ENCODE data around the gene IRX5.

The IRX5 gene

DNA sequence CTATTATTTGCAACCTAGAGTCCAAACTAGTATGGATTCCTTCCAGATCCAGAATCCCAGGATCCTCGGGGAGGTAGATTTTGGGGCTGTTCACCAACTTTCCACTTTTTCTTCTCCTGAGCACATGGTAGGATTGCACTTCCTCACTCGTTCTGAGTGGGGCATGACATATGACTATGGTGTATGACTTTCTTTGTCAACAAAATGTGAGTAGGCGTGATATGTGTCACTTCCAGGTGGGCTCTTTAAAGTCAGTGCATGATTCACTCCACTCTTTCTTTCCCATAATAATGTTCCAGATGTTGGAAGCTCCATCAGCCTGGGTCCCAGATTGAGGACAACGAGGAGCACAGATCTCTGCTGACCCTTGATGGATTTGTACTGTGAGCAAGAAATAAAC, 21.5 kb downstream of the IRX5 start:
- no peak for DNase-seq (ENCODE audit: low read depth)

DNA sequence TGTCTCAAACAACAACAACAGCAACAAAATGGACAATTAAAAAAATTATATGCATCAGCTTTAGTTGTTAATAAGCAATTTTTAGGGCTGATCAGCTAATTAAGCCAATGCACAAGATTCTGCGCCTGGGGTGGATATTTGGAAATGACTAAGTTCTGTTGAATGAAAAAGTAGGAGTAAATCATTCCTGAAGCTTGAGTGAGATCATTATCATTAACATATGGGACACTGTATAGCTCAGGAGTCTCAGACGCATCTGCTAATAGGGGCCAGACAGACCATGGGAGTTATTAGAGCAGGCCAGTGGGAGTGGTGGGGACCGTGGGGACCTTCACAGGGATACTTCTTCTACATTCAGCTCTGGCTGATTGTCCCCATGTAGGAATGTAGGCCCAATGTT, 22.8 kb downstream of the IRX5 start:
- no peak for DNase-seq (ENCODE audit: low read depth)

DNA sequence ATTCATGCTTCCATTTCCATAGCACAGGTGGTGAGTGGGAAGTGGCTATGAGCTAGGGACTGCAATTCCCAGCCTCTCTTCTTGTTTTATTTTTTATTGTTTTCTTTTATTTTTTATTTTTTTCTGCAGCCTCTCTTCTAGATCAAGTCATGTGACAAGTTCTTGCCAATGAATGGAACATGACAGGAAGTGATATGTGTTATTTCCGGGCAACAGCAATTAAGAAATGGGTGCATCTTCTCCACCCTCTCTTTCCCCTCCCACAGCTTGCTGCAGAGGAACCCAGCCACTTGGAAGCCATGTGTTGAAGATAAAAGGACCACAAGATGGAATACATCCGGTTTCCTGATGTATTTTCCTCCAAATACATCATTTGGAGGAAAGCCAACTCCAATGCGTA, 23.6 kb downstream of the IRX5 start:
- no peak for DNase-seq (ENCODE audit: low read depth)

DNA sequence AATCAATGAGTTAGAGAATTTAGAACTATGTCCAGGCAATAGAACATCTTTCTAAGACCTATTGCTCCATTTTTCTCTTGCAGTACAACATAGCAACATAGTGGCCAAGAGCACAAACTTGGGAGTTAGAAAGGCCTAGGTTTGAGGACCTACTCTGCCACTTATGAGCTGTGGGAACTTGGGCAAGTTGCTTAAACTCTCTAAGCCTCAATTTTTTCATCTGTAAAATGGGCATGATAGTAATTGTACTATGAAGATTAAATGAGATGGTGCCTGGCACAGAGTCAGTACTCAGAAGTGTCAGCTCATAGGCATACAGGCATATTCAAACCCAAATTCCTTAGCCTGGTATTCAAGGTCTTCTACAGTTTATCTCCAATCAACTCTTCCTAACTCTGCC, 25.1 kb downstream of the IRX5 start:
- DNase-seq (ENCODE audit: low read depth): no peak

DNA sequence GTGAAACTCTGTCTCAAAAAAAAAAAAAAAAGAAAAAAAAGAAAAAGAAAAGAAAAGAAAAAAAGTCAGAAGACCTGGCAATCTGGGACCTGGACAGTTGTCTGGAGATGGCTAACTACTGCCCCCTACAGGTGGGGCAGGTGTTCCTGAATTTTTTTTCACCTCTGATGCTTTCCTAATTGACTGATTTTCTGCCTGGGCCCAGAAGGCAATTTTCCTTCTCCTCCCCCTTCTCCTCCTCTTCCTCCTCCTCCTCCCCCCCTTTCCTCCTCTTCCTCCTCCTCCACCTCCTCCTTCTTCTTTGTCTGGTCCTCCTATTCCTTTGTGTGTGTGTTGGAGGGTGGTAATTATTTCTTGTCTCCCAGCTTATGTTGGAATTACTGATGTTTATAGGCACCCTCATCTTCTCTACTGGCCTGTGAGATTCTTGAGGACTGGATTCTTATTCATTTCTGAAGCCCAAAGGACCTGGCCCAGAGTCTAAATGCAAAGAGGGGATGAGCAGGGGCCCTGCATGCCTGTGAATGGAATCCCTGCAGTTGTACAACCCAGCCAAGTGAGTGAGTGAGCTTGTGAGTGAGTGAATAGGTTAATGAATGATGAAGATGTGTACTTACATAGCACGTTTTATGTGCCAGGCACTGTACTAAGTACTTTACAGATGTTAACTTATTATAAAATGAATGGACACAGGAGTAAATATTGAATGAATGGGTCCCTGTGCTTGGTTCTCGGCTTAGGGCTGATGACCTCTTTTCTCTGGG, 26.9 kb downstream of the IRX5 start:
- no peak for DNase-seq (ENCODE audit: low read depth)

DNA sequence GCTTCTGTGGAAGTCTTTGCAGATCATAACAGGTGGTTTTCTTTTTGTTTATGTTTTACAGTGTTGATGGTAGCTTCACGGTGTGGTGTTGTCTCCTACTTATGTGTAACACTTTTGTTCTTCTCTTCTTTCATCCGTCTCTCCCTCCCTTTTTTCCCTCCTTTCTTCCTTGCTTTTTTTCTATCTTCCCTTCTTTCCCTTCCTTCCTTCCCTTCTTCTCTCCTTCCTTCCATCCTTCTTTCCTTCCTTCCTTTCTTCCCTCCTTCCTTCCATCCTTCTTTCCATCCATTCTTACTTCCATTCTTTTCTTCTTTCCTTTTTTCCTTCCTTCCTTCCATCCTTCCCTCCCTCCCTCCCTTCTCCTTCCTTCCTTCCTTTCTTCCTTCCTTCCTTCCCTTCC, 31.4 kb downstream of the IRX5 start:
- DNase-seq (ENCODE audit: low read depth): no peak

DNA sequence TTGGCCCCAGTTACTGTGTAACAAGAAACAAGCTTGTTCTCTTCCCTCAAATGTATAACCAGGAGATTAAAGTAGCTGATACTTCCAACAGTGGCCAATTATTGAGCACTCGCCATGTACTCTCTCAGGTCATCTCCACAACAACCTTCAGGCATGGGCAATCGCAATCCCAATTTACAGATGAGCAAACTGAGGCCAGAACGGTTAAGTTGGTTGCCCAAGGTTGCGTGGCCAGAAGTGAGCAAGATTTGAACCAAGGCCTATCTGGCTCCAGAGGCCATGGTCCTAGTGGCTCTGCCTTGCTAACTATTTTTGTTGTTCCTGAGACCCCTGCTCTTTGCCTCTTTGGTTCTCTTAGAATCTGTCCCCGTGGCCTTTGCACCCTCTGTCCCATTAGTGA, 33.6 kb downstream of the IRX5 start:
- no peak for DNase-seq (ENCODE audit: low read depth)

DNA sequence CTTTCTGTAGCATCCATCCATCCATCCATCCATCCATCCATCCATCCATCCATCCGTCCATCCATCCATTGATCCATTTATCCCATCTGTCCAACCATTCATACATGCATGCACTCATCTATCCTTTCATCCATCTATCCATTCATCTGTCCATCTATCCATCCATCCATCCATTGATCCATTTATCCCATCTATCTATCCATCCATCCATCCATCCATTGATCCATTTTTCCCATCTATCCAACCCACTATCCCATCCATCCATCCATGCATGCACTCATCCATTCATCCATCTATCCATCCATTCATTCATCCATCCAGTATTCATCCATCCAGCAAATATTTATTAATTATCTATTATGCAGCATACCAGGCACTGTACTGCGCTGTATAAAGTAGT, 34.8 kb downstream of the IRX5 start:
- no peak for DNase-seq (ENCODE audit: low read depth)

DNA sequence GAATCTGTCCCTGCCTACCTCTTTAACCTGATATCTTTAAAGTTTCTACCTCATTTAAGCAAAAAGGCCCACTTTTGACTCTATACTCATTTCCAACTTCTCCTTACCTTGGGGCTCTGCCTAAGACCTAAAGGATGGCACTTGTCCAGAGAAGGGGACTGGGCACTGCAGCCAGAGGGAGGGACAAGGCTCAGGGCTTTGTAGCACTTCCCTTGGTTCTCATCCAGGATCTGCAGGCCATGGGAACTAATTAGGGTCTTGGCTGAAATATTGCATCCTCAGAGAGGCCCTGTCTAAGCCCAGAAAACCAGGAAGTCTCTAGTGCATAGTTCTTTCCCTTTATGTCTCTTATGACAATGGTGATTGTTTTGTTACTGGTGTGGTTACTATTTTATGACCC, 37.3 kb downstream of the IRX5 start:
- DNase-seq (ENCODE audit: low read depth): no peak

DNA sequence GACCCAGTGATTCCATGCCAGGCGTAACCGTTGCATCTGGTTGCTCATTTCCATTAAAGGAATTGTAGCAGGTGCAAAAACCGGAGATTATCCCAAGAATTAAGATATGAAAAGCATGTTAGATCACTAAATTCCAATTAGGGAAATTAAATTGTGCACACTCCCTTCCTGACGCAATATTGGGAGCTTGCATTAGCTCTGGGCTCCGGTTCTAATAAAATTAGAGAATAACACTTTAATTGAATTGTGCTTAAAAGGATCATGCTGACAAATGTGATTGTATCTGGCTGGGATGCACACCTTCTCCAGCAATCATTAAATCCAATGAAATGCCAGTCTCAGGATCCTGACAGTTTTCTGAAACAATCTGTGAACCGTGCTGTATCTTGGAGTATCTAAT, 38.1 kb downstream of the IRX5 start:
- no peak for DNase-seq (ENCODE audit: low read depth)

DNA sequence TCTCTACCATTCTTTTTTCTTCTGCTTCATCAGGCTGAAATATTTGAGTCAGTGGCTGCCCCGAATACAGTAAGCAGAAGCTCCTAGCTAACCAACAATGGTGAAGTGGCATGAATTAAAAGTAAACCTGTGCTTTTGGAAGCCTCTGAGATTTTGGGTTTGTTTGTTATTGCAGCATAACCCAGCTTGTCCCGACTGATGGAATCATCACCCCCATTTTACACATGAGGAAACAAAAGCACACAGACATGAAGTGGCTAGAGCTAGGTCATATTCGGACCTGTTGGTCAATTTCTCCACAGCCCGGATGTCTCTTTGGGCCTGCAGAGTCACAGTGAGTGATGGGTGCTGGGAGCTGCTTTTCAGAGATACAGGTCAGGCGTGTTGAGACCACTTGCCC, 39.4 kb downstream of the IRX5 start:
- no peak for DNase-seq (ENCODE audit: low read depth)

DNA sequence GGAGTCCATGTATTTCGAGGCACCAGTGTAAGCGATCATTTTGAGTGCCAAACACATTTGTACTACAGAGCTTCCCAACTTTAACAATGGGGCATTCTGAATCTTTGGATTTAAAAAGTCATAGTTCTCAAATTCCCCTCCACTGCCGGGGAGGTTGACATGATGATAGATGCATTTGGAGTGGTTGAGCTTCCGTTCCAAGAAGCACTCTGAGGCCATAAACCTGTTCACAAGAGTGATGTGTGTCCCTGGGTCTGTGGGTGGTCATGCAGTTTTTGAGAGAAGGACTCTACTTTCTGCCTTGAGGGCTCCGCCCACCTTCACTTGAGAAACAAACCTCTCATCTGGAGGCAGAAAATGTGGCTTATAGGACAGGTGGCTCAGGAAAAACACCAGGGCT, 43.7 kb downstream of the IRX5 start:
- no peak for DNase-seq (ENCODE audit: low read depth)

DNA sequence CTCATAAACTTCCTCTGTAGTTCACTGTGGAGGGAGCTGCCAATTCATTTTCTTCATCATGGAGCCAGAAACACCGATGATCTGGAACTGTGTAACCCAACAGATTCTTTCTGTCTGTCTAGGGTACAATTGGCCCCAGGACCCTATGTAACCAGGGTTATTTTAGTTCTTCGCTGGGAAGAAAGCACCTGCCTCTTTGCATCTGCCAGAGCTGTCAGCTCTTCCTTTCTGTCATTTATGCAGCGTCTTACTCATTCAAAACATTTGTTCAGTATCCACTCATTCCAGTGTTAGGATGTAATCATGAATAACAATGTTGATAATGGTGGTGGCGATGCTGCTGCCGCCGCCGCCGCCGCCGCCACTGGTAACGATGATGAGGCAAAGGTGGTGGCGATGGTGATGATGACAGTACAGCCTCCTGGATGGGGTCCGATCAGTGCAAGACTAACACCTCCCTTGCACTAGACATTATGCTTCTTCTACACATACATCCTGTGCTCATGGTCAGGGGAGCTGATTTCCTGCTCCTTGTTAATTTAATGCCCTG, 46.1 kb downstream of the IRX5 start:
- no peak for DNase-seq (ENCODE audit: low read depth)

DNA sequence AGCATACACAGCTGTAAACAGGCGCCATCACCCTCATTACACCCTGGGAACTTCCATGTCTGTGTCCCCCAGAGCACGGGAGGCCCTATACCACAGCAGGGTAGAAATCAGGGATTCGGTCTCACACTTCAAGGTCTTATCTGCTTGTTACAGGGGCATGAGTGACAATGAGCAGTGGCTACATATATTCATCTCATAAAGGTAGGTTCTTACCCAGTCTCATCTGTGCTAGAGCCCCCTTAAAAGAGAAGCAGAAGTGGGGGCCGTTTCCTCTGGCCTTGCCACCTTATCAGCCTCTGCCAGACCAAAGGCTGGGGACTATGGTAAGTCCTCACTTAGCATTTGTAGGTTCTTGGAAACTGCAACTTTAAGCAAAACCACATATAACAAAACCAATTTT, 46.5 kb downstream of the IRX5 start:
- DNase-seq (ENCODE audit: low read depth): no peak

DNA sequence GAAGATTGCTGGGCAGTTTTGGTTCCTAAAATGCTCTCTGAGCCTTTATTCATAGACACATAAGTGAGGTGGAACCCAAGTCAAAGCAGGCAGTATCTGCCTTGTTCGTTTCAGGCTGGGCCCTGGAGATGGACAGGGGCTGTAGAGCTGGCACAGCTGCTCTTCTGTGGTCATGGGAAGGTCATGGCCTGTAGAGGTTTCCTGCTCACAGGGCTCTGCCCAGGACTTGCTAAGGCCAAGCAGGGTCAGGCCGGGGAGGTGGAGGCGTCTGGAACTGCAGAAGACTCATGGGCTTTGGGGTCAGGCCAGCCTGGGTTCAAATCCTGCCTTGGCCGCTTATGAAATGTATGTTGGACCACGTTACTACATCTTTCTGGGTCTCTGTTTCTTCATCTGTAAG, 50.2 kb downstream of the IRX5 start:
- no peak for DNase-seq (ENCODE audit: low read depth)
